Activated naive CD8-positive, alpha-beta T cell treated with anti-CD3 and anti-CD28 coated beads, Interleukin-2, amount 50 U/mL, for 16 hours (primary cell): Measurements from ENCODE around the gene PUDP.
A peak's percentile ranks its signal among the peaks of the same experiment; 100 is the strongest.
"Not testable (repeated sequence)": the region's sequence is repeated elsewhere in the genome, so short reads cannot be mapped to it uniquely, and the experiment has no call there.

ENCODE experiments used
- DNase-seq: peaks from one replicate; pipeline ENCODE4 v3.0.0-alpha.2; 2020; ENCODE audit warnings: low read depth, low spot score

The PUDP gene

DNA sequence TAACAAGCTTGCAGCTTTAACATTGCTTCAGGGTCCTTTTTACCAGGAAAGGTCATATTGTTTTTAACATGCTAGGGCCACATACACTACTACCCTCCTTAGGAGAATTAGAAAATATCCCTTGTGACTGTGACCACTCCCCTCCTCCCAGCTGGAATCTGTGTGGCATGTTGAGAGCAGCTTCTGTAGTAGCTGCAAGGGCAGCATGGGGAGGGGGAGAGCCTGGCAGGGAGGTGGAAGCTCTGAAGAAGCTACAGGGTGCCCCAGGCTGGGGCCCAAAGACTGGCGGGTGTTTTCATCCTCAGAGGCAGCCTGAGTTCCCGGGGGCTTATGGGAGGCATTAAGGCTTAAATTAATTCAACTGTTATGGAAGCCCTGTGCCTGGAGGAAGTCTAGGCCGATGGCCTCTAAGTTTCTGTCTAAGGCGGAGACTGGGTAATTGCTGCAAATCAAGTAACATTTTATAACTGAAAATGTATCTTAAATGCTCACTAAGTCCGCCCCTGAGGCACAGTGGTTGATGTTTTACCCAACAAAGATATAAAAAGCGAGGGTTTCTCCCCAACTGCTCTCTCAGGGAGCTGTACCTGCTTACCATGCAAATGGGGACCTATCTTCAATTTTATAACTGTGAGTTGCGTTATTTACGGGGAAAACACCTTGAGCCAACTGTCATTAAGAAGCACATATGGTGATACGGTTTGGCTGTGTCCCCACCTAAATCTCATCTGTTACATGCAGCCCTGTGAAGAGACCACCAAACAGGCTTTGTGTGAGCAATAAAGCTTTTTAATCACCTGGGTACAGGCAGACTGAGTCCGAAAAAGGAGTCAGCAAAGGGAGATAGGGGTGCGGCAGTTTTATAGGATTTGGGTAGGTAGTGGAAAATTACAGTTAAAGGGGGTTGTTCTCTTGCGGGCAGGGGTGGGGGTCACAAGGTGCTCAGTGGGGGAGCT lies 37.8 kb downstream of the PUDP start:
- no peak for DNase-seq

- no peak for DNase-seq
Observed at GRCh38 chrX:7109049-7109531, 38.9 kb downstream of the PUDP start.

- DNase-seq, result no peak
Observed at GRCh38 chrX:7108030-7108429, 39.9 kb downstream of the PUDP start.

GRCh38 chrX:7106649-7107048 lies 41.3 kb downstream of the PUDP start:
- DNase-seq, result no peak

DNA sequence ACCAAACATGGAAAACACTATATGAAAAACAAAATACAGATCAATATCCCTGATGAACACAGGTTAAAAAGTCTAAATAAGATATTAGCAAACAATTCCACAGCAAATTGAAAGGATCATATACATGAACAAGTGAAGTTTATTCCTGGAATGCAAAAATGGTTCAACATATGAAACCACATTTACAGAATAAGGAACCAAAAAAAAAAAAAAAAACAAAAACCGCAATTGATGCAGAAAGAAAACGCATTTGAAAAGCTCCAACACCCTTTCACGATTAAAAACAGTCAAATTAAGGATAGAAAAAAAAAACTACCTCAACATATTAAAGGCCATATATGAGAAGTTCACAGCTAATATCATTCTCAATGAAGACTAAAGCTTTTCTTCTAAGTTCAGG lies 45.8 kb downstream of the PUDP start:
- no peak for DNase-seq

DNA sequence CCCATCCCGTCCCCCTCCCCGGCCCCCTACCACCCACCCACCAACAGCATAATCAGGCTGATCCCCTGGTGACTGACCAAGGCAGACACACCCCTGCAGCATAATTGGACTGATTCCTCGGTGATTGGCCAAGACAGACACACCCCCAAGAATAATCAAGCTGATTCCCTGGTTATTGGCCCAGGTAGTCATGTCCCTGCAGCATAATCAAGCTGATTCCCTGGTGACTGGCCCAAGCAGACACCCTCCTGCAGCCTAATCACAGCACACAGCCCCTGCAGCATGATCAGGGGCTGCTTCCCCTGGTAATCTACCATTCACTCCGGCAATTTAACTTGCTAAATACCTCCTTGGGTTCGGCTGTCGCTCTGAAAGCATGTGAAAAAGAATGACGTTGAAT lies 47.9 kb downstream of the PUDP start:
- no peak for DNase-seq

DNA sequence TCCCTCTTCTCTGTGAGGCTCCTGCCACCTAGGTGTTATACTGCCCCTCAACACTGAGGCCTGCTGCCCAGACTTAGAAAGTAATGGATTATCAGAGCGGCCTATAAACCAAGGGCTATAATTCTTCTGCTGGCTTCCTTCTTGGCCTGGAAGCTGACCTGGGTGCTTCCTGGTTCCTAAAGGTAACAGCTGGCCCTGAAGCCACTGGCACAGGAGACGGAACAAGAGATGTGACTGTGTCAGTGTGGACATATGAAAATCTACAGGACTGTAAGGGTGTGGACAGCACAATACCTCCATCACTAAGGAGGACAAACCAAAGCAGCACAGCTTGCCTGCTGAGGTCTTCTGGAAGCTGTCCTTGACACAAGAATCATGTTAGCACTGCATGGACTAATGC lies 52.3 kb downstream of the PUDP start:
- not testable (repeated sequence) for DNase-seq

DNA sequence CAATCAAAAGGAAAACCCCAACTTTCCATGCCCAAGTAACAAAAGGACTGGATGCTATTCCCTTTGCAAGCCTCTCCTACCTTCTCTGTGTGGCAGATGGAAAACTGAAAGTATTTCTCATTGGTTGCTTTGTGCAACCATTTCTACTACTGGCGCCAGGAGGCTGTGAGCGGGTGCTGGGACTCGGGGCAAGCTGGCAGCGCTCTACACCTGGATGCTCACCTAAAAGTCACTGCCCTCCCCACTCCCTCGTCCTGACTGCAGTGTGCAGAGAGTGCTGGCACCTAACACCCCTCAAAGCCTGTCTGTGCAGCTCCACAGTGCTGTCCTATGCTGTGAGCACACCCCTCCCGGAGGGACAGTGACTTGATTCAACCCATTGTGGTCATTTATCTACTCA lies 54.6 kb downstream of the PUDP start:
- DNase-seq, result no peak

DNA sequence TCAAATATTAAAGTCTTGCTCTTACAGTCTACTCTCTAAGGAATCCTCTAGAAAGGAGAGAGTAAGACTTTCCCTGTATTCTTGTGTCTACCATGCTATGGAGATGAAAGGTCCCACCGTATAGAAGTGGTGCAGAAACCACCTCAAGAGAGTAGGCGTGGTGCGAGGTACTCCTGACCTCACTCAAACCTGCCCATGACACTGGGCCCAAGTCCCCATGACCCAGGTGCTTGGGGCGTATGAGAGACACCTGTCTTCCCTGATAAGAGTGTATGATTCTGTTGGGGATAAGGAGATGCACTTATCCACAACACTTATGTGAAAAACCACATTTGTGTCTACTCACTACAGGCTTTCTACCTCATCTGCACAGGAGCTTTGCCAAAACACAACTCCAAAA lies 55.4 kb downstream of the PUDP start:
- no peak for DNase-seq

GRCh38 chrX:7091923-7092322 lies 56.0 kb downstream of the PUDP start:
- DNase-seq, result no peak

- no peak for DNase-seq
Observed at GRCh38 chrX:7090641-7091040, 57.3 kb downstream of the PUDP start.

GRCh38 chrX:7088968-7089615 lies 58.9 kb downstream of the PUDP start:
- peak; percentile 0 for DNase-seq

DNA sequence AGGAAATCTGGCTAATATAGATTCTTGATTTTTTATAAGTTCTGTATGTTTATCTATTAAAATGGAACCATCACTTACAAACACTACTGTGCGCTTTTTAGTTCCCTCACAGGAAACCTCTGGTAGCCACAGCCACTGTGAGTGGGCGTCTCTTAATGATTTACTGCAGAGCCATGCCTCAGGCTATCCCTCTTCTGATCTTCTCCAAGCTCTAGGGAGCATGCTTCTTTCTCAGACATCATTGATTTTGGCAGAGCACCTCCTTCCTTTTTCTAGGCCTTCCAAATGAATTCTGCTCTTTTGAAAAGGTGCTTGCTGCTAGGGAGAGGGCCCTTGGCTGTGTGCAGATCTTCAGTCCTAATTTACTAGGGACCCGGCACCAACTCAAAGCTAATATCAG lies 61.6 kb downstream of the PUDP start:
- DNase-seq, result no peak

- DNase-seq, result no peak
Observed at GRCh38 chrX:7085879-7086278, 62.1 kb downstream of the PUDP start.

DNA sequence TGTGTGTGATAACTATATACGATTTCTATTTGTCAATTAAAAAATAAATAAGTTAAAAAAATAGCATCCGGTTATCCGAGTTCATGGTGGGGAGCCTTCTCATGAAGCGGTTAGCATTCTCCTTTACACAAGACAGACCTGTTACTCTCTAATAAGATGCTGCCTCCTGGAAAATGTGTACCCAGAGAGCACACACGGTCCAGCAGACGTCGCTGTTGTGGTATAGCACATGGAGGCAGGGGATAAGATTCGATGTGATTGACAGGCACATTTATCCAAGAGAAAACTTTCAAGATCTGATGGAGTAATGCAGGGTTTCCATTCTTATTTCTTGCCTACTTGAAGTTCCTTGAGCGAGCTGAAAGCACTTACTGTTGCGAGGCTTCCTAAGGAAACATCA lies 63.1 kb downstream of the PUDP start:
- no peak for DNase-seq

- DNase-seq, result peak; percentile 7
Observed at GRCh38 chrX:7083468-7084396, 64.2 kb downstream of the PUDP start.

DNA sequence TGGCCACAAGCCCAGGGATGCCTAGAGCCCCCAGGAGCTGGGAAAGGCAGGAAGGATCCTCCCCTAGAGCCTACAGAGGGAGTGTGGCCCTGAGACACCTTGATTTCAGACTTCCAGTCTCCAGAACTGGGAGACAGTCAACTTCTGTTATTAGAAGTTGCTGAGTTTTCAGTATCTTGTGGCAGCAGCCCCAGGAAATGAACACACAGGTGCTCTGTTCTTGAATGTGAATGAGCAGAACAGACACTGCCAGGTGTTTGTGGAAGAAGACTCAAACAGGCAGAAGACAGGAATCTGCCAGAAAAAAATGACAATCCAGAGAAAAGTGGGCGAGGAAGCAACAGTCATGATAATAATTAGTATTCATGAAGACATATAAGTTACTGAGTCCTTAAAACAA lies 64.9 kb downstream of the PUDP start:
- no peak for DNase-seq

DNA sequence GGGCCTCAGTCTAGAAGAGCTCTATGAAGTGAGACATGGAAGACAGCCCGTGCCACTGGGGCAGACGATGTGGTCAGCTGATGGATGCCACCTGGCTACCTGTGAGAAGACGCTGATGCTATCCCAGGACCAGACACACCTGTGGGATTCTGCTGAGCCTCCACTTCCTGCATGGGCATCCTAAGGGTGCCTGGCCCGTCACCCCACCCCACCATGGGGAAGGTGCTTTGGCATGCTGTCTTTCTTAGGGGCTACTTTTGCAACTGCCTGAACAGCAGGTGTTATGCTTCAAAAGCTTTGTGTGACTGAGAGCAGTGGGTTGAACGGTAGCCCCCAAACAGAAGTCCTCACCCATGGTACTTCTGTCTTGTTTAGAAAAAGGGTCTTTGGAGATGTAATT lies 65.4 kb downstream of the PUDP start:
- no peak for DNase-seq

GRCh38 chrX:7077241-7078230 lies 70.4 kb downstream of the PUDP start:
- no peak for DNase-seq

DNA sequence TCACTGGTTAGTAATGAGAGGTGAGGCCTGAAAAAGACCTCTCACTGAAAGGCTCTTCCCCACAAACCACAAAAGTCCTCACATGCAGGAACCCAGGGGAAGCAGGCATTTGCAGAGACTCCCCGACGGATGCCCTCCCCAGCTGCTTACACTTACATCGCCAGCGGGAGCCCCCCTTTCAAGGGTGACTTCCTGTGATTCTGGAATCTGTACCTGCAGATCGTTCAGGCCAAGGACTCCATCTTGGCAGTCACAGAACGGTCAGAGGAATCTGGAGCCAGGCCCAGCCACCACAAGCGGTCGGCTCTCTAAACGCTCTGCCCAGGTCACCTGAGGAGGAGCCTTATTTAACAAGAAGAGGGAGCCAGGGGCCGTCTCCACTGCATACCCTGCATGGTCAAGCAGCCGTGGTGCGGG lies 71.7 kb downstream of the PUDP start:
- DNase-seq, result no peak

DNA sequence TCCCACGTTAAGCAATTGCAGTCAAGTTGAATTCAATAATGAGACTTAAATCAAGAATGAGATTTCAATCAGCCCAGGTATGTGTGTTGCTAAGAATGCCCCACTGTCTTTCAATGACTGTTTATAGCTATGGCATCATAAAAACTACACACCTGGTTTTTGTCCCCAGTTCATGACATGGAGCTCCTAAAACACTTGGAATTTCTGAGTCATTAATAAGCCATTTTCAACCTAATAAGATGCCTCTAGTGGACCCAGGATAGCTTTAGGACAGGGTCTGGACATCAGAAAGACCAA lies 73.1 kb downstream of the PUDP start:
- DNase-seq, result no peak
